Suprapubic skin (tissue), 4 donors: ENCODE data around the gene ANKRD9. TPM values are rescaled to one million over a fixed set of nuclear protein-coding genes. Genes with fewer than 3 reads are reported as not detected.

Experiments used
- DNase-seq, 2 donors: peaks; one replicate each; pipeline ENCODE4 v3.0.0-alpha.2; 2019; ENCODE audit warnings: low spot score in 2 of 2
- H3K27ac ChIP-seq: fragments of 200-600 bp; sonication (generic); one replicate; pipeline ENCODE4 v1.5.1; 2019
- H3K27me3 ChIP-seq: fragments of 200-600 bp; sonication (generic); one replicate; pipeline ENCODE4 v1.5.1; 2019
- H3K36me3 ChIP-seq: fragments of 200-600 bp; sonication (generic); one replicate; pipeline ENCODE4 v1.5.1; 2019
- H3K4me1 ChIP-seq: fragments of 200-600 bp; sonication (generic); one replicate; pipeline ENCODE4 v1.5.1; 2019
- H3K4me3 ChIP-seq: fragments of 200-600 bp; sonication (generic); one replicate; pipeline ENCODE4 v1.5.1; 2019; ENCODE audit warnings: mild to moderate bottlenecking
- H3K9me3 ChIP-seq: fragments of 200-600 bp; sonication (generic); one replicate; pipeline ENCODE4 v1.5.1; 2019
- EP300 ChIP-seq: sonication (generic); formaldehyde crosslinking; IDR thresholded peaks from one replicate; pipeline ENCODE4 v1.6.1; 2017; ENCODE audit warnings: antibody characterized with exemption
- POLR2A ChIP-seq, 2 donors: fragments of 450-650 bp; IDR thresholded peaks; one replicate each; pipeline ENCODE4 v1.6.1; 2017; ENCODE audit warnings: antibody characterized with exemption in 2 of 2, mild to moderate bottlenecking in 2 of 2, moderate library complexity in 2 of 2
- POLR2AphosphoS5 ChIP-seq, 3 donors: sonication (generic); formaldehyde crosslinking; IDR thresholded peaks; one replicate each; pipeline ENCODE4 v1.6.1; 2017; ENCODE audit warnings: antibody characterized with exemption in 3 of 3
- WGBS: methylation state at CpG from one replicate; pipeline ENCODE4 v1.1.5; 2018; 5-methylcytosine and 5-hydroxymethylcytosine counted together
- total RNA-seq, 4 donors: library from RNA; depleted of rRNA; stranded (reverse); fragments of >200 nt; gene quantifications; one replicate each; pipeline ENCODE4 v1.1.0, GENCODE V29; 2016
- TF ChIP-seq, protein P1 (sequence below), 2 donors: fragments of 200-600 bp in 1 of 2; fragments of 450-650 bp in 1 of 2; sonication (generic) in 1 of 2; IDR thresholded peaks; one replicate each; pipeline ENCODE4 v1.5.1; 2016 to 2019; ENCODE audit warnings: antibody characterized with exemption in 2 of 2, mild to moderate bottlenecking in 1 of 2, moderate library complexity in 1 of 2

The ANKRD9 gene
- total RNA-seq, 4 donors from 2014 or later = 48.4 to 60.1 (median 54.4) TPM

DNA sequence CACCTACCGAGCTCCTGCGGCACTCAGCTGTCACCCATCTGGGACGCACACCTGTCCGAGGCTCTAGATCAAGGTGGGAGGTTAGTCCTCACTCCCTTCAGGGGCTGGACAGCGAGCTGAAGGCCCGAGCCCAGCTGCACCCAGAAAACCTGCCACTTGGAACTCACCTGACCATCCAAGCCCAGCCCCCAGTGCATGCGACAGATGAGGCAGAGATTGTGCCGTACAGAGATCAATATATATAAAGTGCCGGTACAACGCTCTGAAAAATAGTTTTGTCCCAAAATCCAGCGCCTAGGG lies 3.0 kb downstream of the ANKRD9 start:
- peaks cover 37% of the 10 kb centered on the region for H3K4me1 ChIP-seq
- TF ChIP-seq, protein P1, sequence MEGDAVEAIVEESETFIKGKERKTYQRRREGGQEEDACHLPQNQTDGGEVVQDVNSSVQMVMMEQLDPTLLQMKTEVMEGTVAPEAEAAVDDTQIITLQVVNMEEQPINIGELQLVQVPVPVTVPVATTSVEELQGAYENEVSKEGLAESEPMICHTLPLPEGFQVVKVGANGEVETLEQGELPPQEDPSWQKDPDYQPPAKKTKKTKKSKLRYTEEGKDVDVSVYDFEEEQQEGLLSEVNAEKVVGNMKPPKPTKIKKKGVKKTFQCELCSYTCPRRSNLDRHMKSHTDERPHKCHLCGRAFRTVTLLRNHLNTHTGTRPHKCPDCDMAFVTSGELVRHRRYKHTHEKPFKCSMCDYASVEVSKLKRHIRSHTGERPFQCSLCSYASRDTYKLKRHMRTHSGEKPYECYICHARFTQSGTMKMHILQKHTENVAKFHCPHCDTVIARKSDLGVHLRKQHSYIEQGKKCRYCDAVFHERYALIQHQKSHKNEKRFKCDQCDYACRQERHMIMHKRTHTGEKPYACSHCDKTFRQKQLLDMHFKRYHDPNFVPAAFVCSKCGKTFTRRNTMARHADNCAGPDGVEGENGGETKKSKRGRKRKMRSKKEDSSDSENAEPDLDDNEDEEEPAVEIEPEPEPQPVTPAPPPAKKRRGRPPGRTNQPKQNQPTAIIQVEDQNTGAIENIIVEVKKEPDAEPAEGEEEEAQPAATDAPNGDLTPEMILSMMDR (IDR thresholded peaks at IDR 0.05) = no peak
- H3K27ac ChIP-seq = no peak overlapping the region
- no peaks in the 10 kb centered on the region for H3K27me3 ChIP-seq
- no peaks in the 10 kb centered on the region for H3K9me3 ChIP-seq
- 90% methylated on average over 4 of the region's 11 CpGs for WGBS
- no peak overlapping the region for H3K4me3 ChIP-seq
- no peak for DNase-seq
- H3K36me3 ChIP-seq = peaks cover 11% of the 10 kb centered on the region

DNA sequence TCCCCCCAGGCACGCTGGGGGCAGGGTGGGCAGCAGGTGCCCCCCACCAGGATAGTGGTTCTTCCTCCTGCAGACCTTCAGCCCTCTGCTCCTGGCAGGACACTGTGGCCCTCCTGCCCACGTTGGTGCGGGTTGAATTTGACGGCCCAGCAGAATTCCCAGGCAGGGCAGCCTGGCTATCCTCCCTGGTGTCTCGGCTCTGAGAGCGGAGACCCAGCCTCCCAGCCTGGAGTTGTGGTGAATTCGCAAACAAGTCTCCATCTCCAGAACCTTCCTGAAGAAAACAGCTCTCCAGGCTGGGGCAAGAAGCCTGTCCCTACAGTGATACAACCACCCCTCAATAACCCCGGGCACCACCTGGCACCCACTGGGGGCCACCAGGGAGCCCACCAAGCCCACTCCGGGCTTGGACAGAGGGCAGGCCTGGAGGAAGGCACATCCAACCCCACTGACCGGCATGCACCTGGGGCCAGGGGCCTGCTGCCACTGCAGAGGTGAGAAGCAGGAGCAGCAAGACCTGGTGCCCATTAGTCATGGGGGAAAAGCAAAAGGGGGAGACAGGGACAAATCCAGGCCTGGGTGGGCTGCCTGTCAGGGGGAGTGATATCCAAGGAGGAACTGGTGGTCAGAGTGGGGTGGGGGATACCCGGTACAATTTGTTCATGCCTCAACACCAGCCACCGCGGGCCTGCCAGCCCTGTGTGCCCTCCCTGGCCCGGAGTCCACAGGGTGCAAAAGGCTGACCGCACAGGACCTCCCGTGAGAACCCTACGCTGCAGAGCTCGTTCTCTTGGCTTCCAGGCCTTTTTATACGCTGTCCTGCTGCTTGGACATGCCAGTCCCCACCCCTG lies 3.6 kb downstream of the ANKRD9 start:
- no peak overlapping the region for H3K27ac ChIP-seq
- TF ChIP-seq, protein P1 (IDR thresholded peaks at IDR 0.05) = no peak
- TF ChIP-seq POLR2A (IDR thresholded peaks at IDR 0.05) (no peak), POLR2AphosphoS5 (IDR thresholded peaks at IDR 0.05) (no peak), EP300 (no peak)
- H3K4me1 ChIP-seq = peaks cover 38% of the 10 kb centered on the region
- no peak for DNase-seq
- H3K36me3 ChIP-seq = peaks cover 11% of the 10 kb centered on the region
- no peaks in the 10 kb centered on the region for H3K27me3 ChIP-seq
- H3K4me3 ChIP-seq = no peak overlapping the region
- H3K9me3 ChIP-seq = no peaks in the 10 kb centered on the region
- WGBS = 92% methylated on average over 15 of the region's 19 CpGs

DNA sequence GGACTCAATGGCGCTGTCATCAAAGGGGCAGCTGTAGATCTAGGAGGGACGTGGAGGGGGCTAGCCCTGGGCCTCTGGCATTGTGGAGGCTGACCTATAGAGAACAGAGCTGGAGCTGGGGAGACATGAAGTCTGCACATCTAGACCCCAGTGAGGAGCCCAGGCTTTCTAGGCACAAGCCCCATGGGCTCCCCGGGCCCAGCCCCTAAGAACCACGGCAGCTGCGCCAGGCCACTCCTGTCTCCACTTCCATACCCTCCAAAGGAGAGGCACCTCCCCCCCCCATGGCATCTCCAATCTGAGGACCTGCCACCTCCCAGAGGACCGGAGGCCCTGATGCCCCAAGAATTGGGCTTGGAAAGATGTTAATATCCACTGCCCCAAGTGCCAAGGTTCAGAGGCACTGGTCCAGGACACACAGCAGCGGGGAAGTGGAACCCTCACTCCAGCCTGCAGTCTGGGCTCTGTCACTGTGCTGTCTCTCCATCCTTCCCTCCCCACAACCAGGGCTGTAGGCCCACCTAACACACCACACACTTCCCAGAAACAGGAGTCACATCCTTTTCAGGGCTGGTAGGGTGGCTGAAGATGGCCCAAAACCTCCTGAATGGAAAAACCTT lies 4.5 kb downstream of the ANKRD9 start:
- WGBS = 73% methylated on average over 3 of the region's 7 CpGs
- Histone ChIP-seq H3K4me3 (no peak overlapping the region), H3K27me3 (no peaks in the 10 kb centered on the region), H3K36me3 (peaks cover 11% of the 10 kb centered on the region), H3K27ac (no peak overlapping the region), H3K4me1 (peaks cover 38% of the 10 kb centered on the region), H3K9me3 (no peaks in the 10 kb centered on the region)
- no peak for DNase-seq
- TF ChIP-seq POLR2A (IDR thresholded peaks at IDR 0.05) (no peak), POLR2AphosphoS5 (IDR thresholded peaks at IDR 0.05) (no peak), EP300 (no peak)
- TF ChIP-seq, protein P1 (IDR thresholded peaks at IDR 0.05) = no peak

DNA sequence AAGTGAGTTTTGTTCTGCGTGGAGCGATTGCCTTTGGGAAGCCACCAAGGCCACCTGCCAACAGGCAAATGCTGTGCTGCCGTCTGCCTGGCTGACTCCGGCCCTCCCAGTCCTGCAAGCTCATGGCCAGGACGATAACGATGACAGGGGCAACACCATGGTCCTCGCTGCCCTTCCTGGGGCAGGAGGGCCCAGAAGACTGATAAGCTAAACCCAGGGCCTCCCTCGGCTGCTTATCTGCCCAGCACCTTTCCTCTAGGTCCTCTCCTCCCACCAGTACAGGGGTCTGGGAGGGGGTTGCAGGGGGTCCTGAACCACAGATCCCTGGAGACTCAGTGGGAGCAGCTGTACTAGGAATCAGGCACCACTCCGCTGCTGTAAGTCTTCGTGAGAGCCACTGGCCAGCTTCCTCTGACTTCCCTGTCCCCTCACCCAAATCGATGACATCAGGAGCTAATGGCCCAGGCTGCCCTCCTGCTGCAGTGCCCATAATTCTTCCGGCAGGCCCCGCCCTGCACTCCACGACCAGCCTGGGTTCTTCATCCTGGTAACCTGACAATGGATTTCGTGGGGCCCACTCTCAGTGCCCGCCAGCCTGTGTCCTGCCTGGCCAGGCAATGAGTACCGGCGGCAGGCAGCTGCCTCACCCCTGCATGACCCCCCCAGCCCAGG lies 5.1 kb downstream of the ANKRD9 start:
- DNase-seq = no peak
- Histone ChIP-seq H3K9me3 (no peaks in the 10 kb centered on the region), H3K4me1 (peaks cover 42% of the 10 kb centered on the region), H3K27me3 (no peaks in the 10 kb centered on the region), H3K27ac (no peak overlapping the region), H3K36me3 (peaks cover 11% of the 10 kb centered on the region), H3K4me3 (no peak overlapping the region)
- 93% methylated on average over 3 of the region's 18 CpGs for WGBS
- TF ChIP-seq, protein P1 (IDR thresholded peaks at IDR 0.05) = no peak
- TF ChIP-seq POLR2A (IDR thresholded peaks at IDR 0.05) = no peak
- no peak for TF ChIP-seq POLR2AphosphoS5 (IDR thresholded peaks at IDR 0.05)
- no peak for TF ChIP-seq EP300
